GM12865 (cell line): ENCODE data around the gene EFCAB5.

Source experiments
- DNase-seq: peaks from one replicate; pipeline ENCODE4 v3.0.0; 2010; ENCODE audit warnings: low read depth
- H3K4me3 ChIP-seq: 2 replicates; pipeline ENCODE4 v1.5.1; 2011; ENCODE audit warnings: mild to moderate bottlenecking, low read depth, low read length, control low read depth
- CTCF ChIP-seq: IDR thresholded peaks from 2 replicates; pipeline ENCODE4 v1.5.1; 2011; ENCODE audit warnings: low read length, control low read depth, low read depth, inconsistent platforms; ENCODE audit not compliant: insufficient read depth; ENCODE audit errors: missing control alignments

The EFCAB5 gene

GRCh38 chr17:29958947-29959657 lies 17.7 kb downstream of the EFCAB5 start:
- no peak for TF ChIP-seq CTCF
- H3K4me3 ChIP-seq = no peak overlapping the region
- no peak for DNase-seq

GRCh38 chr17:29959658-29960337 lies 18.4 kb downstream of the EFCAB5 start:
- no peak for TF ChIP-seq CTCF
- H3K4me3 ChIP-seq = no peak overlapping the region
- no peak for DNase-seq

- no peak overlapping the region for H3K4me3 ChIP-seq
- TF ChIP-seq CTCF = no peak
- DNase-seq = no peak
These were observed 21.2 kb downstream of the EFCAB5 start for GRCh38 chr17:29962656-29963055.

- no peak overlapping the region for H3K4me3 ChIP-seq
- no peak for DNase-seq
- TF ChIP-seq CTCF = no peak
These were observed 26.8 kb downstream of the EFCAB5 start for GRCh38 chr17:29968271-29968670.

- DNase-seq = no peak
- TF ChIP-seq CTCF = no peak
- no peak overlapping the region for H3K4me3 ChIP-seq
These were observed 30.8 kb downstream of the EFCAB5 start for GRCh38 chr17:29972277-29972676.

- no peak for TF ChIP-seq CTCF
- H3K4me3 ChIP-seq = no peak overlapping the region
- no peak for DNase-seq
These were observed 31.6 kb downstream of the EFCAB5 start for GRCh38 chr17:29973005-29973404.

- H3K4me3 ChIP-seq = no peak overlapping the region
- DNase-seq = no peak
- no peak for TF ChIP-seq CTCF
These were observed 36.4 kb downstream of the EFCAB5 start for GRCh38 chr17:29977836-29978235.
